ENCODE data around the gene FCHO1.

Gene FCHO1

DNA sequence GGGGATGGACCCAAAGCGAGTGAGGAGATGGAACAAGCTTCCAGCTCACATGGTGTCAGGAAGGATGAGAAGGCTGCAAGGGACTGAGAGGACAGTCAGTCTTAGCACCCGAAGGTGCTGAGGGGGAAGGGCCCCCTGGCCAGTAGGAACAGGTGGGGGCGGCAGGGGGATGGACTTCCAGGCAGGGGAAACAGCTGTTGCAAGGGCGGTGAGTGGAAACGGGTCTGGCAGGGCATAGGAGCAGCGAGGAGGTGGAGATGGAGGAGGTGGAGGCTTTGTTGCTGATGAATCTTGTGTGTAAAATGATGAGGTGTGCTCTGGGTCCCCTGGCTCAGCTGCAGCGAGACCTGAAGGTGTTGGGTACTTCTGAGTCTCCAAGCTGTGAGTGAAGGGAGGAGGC is 30.8 kb upstream of the FCHO1 start:
- Histone ChIP-seq H3K4me3 (IDR thresholded peaks at IDR 0.05; ENCODE audit: insufficient read depth, low read depth, low read length) (no peak overlapping the region), H3K9ac (peak overlapping the region; percentile 62; the same call in 1 of the 2 replicates), H4K20me1 (ENCODE audit: insufficient read depth) (no peaks in the 10 kb centered on the region), H3K4me1 (ENCODE audit: low read depth, poor library complexity, severe bottlenecking) (peaks cover 16% of the 10 kb centered on the region), H3K27me3 (ENCODE audit: insufficient read depth, low read depth) (no peaks in the 10 kb centered on the region), H3K79me2 (ENCODE audit: insufficient read depth, low read depth) (peaks cover 14% of the 10 kb centered on the region; the same call in 1 of the 2 replicates), H3K4me2 (peak overlapping the region; percentile 97), H3K27ac (no peak overlapping the region), H2AFZ (ENCODE audit: low read depth) (no peak overlapping the region), H3K36me3 (ENCODE audit: insufficient read depth) (no peaks in the 10 kb centered on the region)
- TF ChIP-seq, protein P1, sequence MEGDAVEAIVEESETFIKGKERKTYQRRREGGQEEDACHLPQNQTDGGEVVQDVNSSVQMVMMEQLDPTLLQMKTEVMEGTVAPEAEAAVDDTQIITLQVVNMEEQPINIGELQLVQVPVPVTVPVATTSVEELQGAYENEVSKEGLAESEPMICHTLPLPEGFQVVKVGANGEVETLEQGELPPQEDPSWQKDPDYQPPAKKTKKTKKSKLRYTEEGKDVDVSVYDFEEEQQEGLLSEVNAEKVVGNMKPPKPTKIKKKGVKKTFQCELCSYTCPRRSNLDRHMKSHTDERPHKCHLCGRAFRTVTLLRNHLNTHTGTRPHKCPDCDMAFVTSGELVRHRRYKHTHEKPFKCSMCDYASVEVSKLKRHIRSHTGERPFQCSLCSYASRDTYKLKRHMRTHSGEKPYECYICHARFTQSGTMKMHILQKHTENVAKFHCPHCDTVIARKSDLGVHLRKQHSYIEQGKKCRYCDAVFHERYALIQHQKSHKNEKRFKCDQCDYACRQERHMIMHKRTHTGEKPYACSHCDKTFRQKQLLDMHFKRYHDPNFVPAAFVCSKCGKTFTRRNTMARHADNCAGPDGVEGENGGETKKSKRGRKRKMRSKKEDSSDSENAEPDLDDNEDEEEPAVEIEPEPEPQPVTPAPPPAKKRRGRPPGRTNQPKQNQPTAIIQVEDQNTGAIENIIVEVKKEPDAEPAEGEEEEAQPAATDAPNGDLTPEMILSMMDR (conservative IDR thresholded peaks at IDR 0.05; ENCODE audit: low read depth, low read length): no peak

DNA sequence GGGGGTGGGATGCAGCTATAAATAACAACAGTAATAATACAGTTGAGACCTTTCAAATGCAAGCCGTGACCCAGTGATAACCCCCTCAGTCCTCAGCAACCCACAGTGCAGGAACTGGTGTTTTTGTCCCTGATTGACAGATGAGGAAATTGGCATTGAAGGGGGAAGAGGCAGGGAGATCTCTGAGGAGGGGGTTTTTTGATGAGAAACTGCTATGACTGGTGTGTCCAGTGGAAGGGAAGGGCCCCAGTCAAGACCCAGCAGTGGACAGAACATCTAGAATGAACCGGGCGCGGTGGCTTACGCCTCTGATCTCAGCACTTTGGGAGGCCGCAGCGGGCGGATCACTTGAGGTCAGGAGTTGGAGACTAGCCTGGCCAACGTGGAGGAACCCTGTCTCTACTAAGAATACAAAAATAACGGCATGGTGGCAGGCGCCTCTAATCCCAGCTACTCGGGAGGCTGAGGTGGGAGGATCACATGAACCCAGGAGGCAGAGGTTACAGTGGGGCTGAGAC is 30.1 kb upstream of the FCHO1 start:
- H2AFZ ChIP-seq (ENCODE audit: low read depth): no peak overlapping the region
- H3K27me3 ChIP-seq (ENCODE audit: insufficient read depth, low read depth): no peaks in the 10 kb centered on the region
- H4K20me1 ChIP-seq (ENCODE audit: insufficient read depth): no peaks in the 10 kb centered on the region
- no peaks in the 10 kb centered on the region for H3K36me3 ChIP-seq (ENCODE audit: insufficient read depth)
- no peak overlapping the region for H3K27ac ChIP-seq
- H3K4me1 ChIP-seq (ENCODE audit: low read depth, poor library complexity, severe bottlenecking): peaks cover 16% of the 10 kb centered on the region
- H3K79me2 ChIP-seq (ENCODE audit: insufficient read depth, low read depth): peaks cover 14% of the 10 kb centered on the region; the same call in 1 of the 2 replicates
- TF ChIP-seq, protein P1 (conservative IDR thresholded peaks at IDR 0.05; ENCODE audit: low read depth, low read length): no peak
- H3K9ac ChIP-seq: no peak overlapping the region
- H3K4me3 ChIP-seq (IDR thresholded peaks at IDR 0.05; ENCODE audit: insufficient read depth, low read depth, low read length): no peak overlapping the region
- H3K4me2 ChIP-seq: peak overlapping the region; percentile 97; the same call in 1 of the 2 replicates

DNA sequence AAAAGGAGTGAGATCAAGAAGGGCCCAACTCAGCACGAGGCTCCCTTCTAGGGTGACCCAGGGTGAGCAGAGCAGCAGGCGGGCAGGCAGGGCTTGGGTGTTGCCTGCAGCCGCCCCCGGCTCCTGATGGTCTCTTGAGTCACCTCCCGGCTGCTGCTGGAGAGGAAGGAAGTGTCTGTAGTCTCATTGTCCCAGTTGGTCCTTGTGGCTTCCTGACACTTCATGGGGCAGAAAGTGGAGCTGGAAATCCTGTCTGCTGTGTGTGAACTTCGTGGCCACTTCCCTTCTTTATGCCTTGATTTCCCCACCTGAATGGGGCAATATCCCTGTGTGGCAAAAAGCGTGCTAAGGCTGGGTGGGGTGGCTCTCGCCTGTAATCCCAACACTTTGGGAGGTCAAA is 29.5 kb upstream of the FCHO1 start:
- Histone ChIP-seq H3K27ac (no peak overlapping the region), H3K4me1 (ENCODE audit: low read depth, poor library complexity, severe bottlenecking) (peaks cover 16% of the 10 kb centered on the region), H3K4me3 (IDR thresholded peaks at IDR 0.05; ENCODE audit: insufficient read depth, low read depth, low read length) (no peak overlapping the region), H2AFZ (ENCODE audit: low read depth) (no peak overlapping the region), H3K27me3 (ENCODE audit: insufficient read depth, low read depth) (no peaks in the 10 kb centered on the region), H3K36me3 (ENCODE audit: insufficient read depth) (no peaks in the 10 kb centered on the region), H4K20me1 (ENCODE audit: insufficient read depth) (no peaks in the 10 kb centered on the region), H3K4me2 (no peak overlapping the region), H3K9ac (no peak overlapping the region), H3K79me2 (ENCODE audit: insufficient read depth, low read depth) (peaks cover 14% of the 10 kb centered on the region; the same call in 1 of the 2 replicates)
- TF ChIP-seq, protein P1 (conservative IDR thresholded peaks at IDR 0.05; ENCODE audit: low read depth, low read length): no peak

DNA sequence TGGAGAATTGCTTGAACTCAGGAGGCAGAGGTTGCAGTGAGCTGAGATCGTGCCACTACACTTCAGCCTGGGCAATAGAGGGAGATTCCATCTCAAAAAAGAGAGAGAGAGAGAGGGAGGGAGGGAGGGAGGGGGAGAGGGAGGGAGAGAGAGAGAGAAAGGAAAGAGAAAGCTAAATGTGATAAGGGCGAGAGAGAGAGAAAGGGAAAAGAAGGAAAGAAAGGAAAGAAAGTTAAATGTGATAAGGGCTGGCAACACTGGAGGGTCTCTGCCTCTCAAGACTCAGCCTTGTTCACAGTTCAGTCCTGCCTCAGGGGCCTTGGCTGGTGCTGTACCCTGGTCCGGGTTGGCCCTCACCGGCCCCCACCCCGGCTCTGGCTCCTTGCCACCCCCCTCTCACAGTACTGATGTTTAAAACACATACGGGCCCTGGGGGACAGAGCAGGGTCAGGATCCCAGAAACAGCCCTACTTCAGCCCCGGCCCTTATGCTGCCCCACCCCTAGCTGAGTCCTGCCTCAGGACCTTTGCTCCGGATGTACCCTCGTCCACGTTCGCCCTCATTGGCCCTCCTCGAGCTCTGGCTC is 28.5 kb upstream of the FCHO1 start:
- H4K20me1 ChIP-seq (ENCODE audit: insufficient read depth): no peaks in the 10 kb centered on the region

More for the DNA sequence above, 28.5 kb upstream of the FCHO1 start:
- Histone ChIP-seq H3K9ac (no peak overlapping the region), H2AFZ (ENCODE audit: low read depth) (no peak overlapping the region), H3K4me2 (no peak overlapping the region), H3K4me3 (IDR thresholded peaks at IDR 0.05; ENCODE audit: insufficient read depth, low read depth, low read length) (no peak overlapping the region), H3K36me3 (ENCODE audit: insufficient read depth) (no peaks in the 10 kb centered on the region), H3K27ac (no peak overlapping the region), H3K4me1 (ENCODE audit: low read depth, poor library complexity, severe bottlenecking) (peaks cover 16% of the 10 kb centered on the region), H3K79me2 (ENCODE audit: insufficient read depth, low read depth) (peaks cover 14% of the 10 kb centered on the region; the same call in 1 of the 2 replicates), H3K27me3 (ENCODE audit: insufficient read depth, low read depth) (no peaks in the 10 kb centered on the region)
- TF ChIP-seq, protein P1 (conservative IDR thresholded peaks at IDR 0.05; ENCODE audit: low read depth, low read length): no peak

Measured in KMS-11 (cell line).